NCI-H2081 (cell line): ENCODE results near the gene C11orf24.

Source experiments
- DNase-seq, 2 experiments: peaks; one replicate each; lab custom pipeline; 2025; lab: John Stamatoyannopoulos, UW

Gene C11orf24

DNA sequence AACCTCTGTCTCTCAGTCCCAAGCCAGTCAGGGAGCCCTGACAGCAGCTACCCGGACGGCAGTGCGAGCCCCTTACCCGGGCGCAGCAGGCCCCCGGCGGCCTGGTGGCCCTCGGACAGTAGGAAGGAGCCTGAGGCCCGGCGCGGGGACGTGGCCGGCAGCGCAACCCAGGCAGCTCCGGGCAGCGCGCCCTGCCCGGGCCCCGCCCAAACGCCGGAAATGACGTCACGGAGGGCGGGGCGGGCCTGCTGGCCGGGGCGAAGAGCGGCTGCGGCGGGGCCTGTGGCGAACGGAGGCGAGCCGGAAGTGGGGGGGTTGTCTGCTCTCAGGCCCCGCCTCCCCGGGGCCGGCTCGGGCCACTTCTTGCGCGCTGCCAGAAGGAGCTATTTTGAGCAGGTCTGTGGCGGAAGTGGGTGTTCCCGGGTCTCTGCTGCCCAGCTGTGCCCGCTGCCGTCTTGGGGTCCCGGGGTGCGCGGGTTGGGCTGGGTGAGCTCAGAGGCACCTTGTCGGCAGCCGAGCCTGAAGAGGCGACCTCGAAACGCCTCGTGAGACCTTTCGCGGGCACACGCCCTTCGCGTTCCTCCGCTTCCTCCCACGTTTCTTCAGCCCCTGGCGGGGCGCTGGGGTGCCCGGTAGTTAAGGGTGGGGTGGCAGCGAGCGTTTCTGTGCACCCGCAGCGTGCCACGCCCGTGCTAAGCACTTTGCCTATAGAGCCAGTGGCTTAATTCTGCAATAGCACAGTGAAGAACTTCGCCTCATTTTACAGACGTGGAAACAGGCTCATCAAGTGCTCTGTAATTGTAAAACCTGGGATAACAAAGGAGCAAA, at the start of gene C11orf24:
Gene C11orf24 (minus strand): TSS at position 193 of the 828 bp plus-strand sequence. CDS start 8,206 bp downstream, outside the sequence.
- peak; percentile 87 to 94 for DNase-seq

DNA sequence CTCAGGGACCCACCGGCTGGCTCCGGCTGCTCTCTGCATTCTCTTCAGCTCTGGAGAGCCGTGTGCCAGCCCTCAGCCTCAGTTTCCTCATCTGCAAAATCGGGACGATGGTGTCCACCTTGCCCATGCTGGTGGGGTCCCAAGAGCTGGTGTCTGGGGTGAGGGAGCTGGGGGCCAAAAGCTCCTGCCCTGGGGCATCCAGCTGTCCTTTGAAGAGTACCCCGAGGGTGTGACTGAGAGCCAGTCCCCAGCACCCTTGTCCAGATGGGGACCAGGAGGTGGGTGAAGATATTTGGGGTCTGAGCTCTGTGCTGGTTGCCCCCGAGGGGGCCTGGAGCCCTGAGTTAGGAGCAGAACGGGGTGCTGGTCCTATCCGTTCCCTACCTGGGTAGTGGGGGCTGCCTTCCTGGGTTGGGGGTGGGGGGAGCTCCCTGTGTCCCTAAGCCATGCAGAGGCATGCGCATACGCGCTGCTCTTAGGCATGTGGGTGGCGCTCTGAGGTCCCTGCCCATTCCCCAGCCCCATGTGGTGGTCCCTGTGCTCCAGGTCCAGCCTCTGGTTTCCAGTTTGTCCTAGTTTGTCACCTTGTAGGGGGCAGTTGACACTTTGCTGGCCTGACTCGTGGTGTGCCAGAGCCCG, 45.5 kb upstream of the C11orf24 start:
- no peak for DNase-seq

GRCh38 chr11:68315171-68315920, 43.6 kb upstream of the C11orf24 start:
- no peak for DNase-seq

DNA sequence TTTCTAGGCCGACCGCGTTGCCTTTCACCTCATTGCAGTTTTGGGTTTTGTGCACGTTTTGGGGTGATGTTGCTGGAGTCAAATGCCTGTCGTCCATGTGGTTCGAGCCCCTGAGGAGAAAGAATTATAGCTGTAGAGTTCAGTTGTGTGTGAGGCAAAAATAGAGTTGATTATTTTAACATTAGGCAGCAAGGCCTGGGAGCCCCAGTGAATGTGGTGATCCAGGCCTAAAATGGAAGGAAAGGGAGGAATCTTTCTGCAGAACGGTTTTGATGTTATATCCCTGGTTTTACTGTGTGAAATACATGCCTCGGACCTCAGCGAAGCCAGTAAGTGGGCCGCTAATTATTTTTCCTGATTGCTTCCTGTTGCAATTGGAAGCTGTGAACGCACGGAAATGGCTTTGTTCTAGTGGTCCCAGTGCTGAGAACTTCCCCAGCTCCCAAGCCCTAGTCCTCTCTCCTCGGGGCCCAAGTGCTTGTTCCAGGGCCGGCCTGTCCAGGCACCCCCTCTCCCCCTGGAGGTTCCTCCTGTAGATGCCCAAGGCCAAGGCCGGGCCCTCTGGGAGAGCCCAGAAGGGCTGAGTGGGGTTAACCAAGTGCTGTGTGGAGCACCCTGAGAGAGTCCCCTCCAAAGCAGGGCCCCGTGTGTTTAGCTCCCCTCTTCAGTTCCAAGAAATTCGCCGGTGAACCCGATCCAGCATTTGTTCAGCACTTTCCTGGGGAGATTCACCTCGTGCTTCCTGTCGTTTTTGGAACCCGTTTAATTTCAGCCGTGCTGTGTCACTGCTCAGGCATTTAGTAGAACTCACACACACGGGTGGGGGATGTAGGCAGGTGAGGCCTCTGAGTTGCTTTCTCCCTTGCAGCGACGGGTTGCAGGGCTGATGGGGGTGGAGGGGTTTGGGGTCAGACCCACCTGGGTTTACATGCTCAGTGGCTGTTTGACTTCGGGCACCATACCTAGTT, 42.7 kb upstream of the C11orf24 start:
- DNase-seq = peak; percentile 20 to 38

- DNase-seq = peak in 1 of 2 experiments; percentile 21
Observed at GRCh38 chr11:68313574-68314202, 41.9 kb upstream of the C11orf24 start.

DNA sequence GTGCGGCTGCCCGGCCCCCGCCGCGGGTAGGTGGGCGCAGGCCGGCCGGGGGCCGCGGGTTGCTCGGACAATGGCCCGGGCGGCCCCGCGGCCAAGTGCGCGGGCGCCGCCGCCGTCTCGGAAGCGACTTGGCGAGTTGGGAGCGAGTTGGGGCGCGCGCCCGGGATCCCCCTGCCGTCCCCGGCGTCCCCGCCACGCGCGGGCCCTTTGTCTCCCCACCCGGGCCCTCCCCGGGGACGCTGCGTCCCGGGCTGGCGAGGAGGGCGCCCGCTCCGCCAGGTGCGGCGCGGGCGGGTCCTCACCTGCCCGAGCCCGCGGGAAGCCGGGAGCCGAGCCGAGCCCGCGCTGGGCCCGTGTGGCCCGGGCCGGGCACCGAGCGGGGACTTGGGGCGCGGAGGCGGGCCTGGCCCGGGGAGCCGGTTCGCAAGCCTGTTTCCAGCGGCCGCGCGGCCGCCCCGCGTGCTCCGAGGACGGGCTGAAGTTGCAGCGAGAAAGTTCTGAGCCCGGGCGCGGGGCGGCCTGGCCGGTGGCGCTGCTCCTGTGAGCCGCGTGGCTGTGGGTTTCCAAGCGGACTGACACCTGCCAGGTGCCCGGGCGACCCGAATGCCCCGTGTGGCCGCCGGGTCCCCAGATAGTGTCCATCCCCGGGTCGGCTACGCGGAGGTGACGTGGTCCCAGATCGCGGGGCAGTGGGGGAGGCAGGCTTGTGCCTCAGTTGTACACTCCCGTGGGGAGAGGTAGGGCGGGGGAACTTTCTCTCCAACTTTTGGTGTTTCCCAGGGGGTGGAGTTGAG, 41.2 kb upstream of the C11orf24 start:
- no peak for DNase-seq

DNA sequence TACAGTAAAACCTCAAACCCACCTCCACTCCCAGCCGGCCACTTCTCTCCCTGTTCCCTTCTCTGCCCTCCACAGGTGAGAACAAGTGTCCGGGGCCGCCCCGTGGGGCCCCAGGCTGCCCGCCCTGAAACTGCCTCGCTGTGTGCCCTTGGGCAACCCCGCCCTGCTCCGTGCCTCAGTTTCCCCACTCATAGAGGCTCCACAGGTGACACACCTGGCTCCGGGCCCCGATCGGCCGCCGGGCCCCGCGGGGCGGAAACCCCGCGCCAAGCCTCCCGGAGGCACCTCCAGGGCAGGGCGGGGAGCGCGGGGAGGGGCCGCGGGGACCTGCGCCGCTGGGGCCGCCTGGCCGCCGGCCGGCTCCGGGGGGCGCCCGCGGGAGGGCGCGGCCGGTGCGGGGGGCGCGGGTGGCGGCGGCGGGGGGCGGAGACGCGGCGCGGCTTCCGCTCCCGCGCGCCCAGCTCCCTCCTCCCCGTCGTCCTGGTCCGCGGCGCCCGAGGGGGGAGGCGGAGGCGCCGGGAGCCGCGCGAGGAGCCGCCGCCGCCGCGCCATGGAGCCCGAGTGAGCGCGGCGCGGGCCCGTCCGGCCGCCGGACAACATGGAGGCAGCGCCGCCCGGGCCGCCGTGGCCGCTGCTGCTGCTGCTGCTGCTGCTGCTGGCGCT, 40.5 kb upstream of the C11orf24 start, which contains the start of gene LRP5:
Gene LRP5 (plus strand): TSS at position 475 of the 663 bp plus-strand sequence. CDS start 124 bp downstream, at position 599.
- peak; percentile 24 to 32 for DNase-seq

DNA sequence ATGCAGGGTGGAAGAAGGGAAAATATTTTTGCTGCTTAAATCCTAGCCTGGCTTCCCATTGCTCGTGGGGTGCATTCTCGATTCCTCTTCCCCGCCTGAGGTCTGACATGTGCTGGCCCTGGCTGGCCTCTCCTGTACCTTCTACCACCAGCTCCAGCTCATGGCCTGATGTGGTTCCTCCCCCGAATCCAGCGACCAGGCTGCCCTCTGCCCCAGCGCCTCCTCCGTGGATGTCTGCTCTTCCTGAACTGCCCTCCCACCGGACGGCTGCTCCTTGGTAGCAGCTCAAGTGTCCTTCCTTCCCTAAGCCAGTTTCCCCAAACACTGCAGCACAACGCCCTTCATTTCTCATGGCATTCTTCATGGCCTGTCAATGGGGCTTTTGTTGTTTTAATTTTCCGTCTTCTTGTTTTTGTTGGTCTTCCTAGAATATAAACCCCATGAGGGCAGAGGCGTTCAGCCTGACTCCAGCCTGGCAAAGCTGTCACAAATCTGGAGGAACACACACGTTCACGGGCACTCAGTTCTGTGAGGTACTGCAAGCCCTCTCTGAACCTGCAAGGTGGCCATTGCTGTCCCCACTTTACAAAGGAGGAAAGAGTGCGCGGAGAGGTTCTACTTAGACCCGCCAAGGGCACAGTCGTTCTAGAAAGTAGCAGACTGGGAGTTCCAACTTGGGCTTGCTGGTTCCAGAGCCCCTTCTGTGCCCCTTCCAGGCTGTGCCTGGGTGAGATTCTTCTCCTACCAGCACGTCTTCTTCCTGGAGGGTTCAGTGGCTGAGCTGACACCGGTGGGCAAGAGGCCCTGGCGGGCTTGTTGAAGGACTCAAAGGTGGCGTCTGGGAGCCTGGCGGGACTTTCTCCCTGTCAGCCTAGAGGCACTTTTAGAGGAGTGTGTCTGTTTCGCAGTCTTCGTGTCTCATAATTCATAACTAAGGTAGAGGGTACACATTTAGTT, 39.7 kb upstream of the C11orf24 start:
- DNase-seq = no peak

DNA sequence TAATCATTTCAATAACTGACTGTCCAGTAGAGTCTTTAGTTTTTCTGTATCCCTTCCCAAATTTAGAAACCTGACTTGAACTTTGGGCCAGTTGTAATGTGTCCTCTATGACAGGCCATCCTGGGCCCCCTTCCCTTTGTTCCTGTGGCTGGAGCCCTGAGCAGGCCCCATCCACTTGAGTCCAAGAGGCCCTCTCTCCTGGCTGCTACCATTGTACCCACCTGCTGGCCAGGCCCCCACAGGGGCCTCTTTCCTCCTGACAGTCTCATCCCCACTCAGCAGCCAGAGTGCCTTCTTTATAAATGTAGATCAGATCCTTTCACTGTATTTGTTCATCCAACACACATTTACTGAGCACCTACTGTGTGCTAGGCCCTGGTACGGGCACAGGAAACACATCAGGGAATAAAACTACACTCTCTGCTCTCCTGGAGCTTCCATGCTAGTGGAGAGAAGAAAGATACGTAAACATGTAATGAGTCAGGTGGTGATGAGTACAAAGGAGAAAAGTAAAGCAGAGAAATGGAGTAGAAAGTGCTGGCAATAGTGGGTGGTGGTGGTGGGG, 37.9 kb upstream of the C11orf24 start:
- no peak for DNase-seq

DNA sequence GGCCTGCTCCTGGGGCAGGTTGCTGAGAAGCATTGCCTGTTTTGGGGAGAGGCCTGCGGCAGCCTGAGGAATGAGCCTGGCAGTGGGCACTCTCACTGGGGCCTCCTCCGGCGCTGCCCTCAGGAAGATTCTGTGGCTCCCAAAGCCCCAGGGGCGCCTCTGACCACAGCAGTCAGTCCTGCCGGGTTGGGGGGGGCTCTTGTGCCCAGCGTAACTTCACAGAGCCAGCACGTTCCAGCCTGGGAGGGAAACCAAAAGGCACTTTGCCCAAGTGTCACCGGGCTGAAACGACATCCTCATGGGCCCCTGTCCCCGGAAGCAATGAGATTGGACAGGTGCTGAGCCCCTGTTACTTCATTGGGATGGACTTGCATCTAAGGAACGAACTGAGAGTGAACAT, 36.3 kb upstream of the C11orf24 start:
- DNase-seq = no peak

- DNase-seq = no peak
Observed at GRCh38 chr11:68306636-68307035, 34.9 kb upstream of the C11orf24 start.

- DNase-seq = no peak
Observed at GRCh38 chr11:68303982-68304780, 32.4 kb upstream of the C11orf24 start.

DNA sequence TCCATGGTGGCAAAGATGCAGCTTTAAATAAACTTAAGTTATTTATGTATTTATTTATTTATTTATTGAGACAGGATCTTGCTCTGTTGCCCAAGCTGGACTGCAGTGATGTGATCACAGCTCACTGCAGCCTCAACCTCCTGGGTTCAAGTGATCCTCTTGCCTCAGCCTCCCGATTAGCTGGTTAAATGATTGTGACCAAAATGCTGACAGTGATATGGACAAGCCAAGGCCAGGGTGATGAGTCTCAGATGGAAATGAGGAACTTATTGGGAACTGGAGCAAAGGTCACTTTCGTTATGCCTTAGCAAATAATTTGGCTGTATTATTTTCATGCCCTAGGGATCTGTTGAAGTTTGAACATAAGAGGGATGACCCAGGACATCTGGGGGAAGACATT, 31.3 kb upstream of the C11orf24 start:
- DNase-seq = no peak

DNA sequence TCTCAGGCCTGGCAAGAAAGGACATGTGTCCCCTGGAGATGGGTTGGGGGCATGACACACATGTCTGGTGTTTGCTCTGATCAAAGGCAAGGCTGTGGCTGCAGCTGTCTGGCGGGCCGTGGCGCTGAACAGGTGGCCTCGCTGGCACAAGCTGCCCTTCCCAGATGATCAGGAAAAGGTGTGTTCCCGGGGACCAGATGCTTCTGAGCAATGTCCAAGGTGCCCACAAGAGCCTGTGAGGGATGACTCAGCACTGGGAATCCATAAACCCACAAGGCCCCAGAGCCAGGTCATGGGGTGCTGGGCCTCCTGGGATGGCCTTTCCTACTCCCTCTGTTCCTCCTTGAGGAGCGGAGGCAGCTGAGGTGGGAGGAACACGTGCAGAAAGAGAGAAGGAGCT, 30.9 kb upstream of the C11orf24 start:
- peak in 1 of 2 experiments; percentile 7 for DNase-seq

DNA sequence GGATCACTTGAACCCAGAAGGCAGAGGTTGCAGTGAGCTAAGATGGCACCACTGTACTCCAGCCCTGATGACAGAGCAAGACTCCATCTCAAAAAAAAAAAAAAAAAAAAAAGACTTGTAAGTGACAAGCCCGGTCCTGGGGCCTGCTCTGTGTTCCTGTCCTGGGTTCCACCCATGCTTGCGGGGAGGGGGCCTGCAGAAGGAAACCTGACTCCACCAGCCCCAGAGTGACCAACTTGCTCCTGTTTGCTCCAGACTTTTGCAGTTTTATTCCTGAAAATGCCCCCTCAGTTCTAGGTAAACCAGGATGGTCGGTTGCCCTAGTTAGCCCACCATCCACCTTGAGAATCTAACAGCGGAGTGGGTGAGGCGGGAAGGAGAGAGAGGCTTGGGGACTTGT, 30.5 kb upstream of the C11orf24 start:
- no peak for DNase-seq

DNA sequence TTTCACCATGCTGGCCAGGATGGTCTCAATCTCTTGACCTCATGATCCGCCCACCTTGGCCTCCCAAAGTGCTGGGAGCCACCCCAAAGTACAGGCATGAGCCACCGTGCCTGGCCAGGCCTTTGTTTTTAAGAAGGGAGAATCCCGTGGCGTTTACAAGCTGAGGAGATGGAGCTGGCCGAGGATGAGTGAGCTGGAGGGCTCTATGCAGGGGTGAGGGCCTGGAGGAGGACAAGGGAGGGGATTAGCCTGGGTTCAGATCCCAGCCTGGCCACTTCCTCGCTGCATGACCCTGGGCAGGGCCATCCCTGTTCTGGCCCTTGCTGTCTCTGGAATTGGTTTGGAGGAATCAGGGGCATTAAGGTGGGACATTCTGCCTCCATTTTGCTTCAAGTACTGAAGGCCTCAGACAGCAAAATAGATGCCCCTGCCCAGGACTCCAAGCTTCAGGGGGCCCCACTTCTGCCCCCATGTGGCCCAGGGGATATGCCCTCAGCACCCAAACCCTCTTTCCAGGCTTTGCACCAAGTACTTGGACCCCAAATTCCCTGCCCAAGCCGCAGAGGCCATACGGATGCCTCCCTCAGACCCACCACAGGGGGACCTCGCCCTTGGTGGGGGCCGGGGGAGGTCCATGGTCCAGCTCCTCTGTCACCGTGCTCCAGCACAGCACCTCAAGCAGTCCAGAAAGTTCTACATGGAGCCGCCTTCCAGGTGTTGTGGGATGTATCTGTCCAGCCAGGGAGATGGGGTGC, 28.5 kb upstream of the C11orf24 start:
- DNase-seq = no peak
